Transverse colon (tissue), 4 donors: ENCODE results near the gene SCAMP4. TPM values are rescaled to one million over a fixed set of nuclear protein-coding genes. Genes with fewer than 3 reads are reported as not detected.

Experiments used
- DNase-seq: peaks from one replicate; pipeline ENCODE4 v3.0.0-alpha.2; 2019
- H3K27ac ChIP-seq, 4 donors: fragments of 200-600 bp; sonication (generic); 2 replicates each; pipeline ENCODE4 v1.5.1; 2016 to 2018; ENCODE audit warnings: inconsistent platforms in 4 of 4
- H3K27me3 ChIP-seq: fragments of 200-600 bp; sonication (generic); 2 replicates; pipeline ENCODE4 v1.5.1; 2017; ENCODE audit warnings: inconsistent platforms
- H3K36me3 ChIP-seq, 4 donors: fragments of 200-600 bp; sonication (generic); 2 replicates each; pipeline ENCODE4 v1.5.1; 2017 to 2019; ENCODE audit warnings: inconsistent platforms in 4 of 4
- H3K4me1 ChIP-seq, 4 donors: fragments of 200-600 bp; sonication (generic); 2 replicates each; pipeline ENCODE4 v1.5.1; 2017 to 2020; ENCODE audit warnings: inconsistent platforms in 4 of 4
- H3K4me3 ChIP-seq, 4 donors: fragments of 200-600 bp; sonication (generic); 1 replicate in 1 of 4; 2 replicates in 3 of 4; pipeline versions ENCODE4 v1.5.1 to v1.6.1; 2017 to 2019; ENCODE audit warnings: inconsistent platforms in 4 of 4
- H3K9me3 ChIP-seq, 2 donors: fragments of 200-600 bp; sonication (generic); 2 replicates each; pipeline ENCODE4 v1.5.1; 2017 to 2019; ENCODE audit warnings: inconsistent platforms in 2 of 2
- EP300 ChIP-seq: sonication (generic); formaldehyde crosslinking; IDR thresholded peaks from one replicate; pipeline ENCODE4 v1.6.1; 2017; ENCODE audit warnings: antibody characterized with exemption, low read depth
- POLR2A ChIP-seq: fragments of 450-650 bp; IDR thresholded peaks from one replicate; pipeline ENCODE4 v1.6.1; 2016; ENCODE audit warnings: antibody characterized with exemption, mild to moderate bottlenecking, moderate library complexity
- POLR2AphosphoS5 ChIP-seq, 3 donors: sonication (generic); formaldehyde crosslinking; IDR thresholded peaks; one replicate each; pipeline ENCODE4 v1.6.1; 2016; ENCODE audit warnings: antibody characterized with exemption in 3 of 3
- WGBS, 2 donors: methylation state at CpG; one replicate each; pipeline ENCODE4 v1.1.5; 2018; ENCODE audit warnings: low coverage in 1 of 2; 5-methylcytosine and 5-hydroxymethylcytosine counted together
- in situ Hi-C, 4 donors: fragments of 200-750 bp; cut with MboI; loops; one replicate each; pipeline versions ENCODE4 v1.15.0 to v1.15.1; 2017; ENCODE audit warnings: low sequenced_read_pairs in 3 of 4, low pct_ligation_motif_present in 1 of 4, low pct_unique_long_range_greater_than_20kb in 1 of 4
- intact Hi-C: fragments of 100-400 bp; cut with DNase I; formaldehyde crosslinking; loops from one replicate; pipeline ENCODE4 v1.15.1; 2023; ENCODE audit warnings: low total_unique reads
- total RNA-seq, 4 donors: library from RNA; depleted of rRNA; stranded (reverse); fragments of >200 nt; gene quantifications; one replicate each; pipeline ENCODE4 v1.1.0, GENCODE V29; 2016
- TF ChIP-seq, protein P1 (sequence below), 5 experiments: fragments of 200-600 bp in 3 of 5; fragments of 450-650 bp in 2 of 5; sonication (generic) in 3 of 5; IDR thresholded peaks; 1 replicate in 2 of 5; 2 replicates in 3 of 5; pipeline ENCODE4 v1.5.1; 2016 to 2017; ENCODE audit warnings: antibody characterized with exemption in 5 of 5, inconsistent platforms in 3 of 5, mild to moderate bottlenecking in 2 of 5, moderate library complexity in 1 of 5

The SCAMP4 gene
- total RNA-seq, 4 donors from 2014 or later: 25.1 to 119 (median 86.6) TPM

- Histone ChIP-seq H3K4me1 (peaks cover 0 to 5% (median 0%) of the 10 kb centered on the region in 4 donors), H3K9me3 (no peaks in the 10 kb centered on the region), H3K36me3 (no peaks in the 10 kb centered on the region), H3K27me3 (no peaks in the 10 kb centered on the region), H3K4me3 (no peak overlapping the region), H3K27ac (peak overlapping the region in 2 of 4 donors; percentile 12 to 57)
- in situ Hi-C loops: no loop called here
- DNase-seq: peak; percentile 31
- WGBS, 2 donors: 79 to 91% methylated on average over 4 to 28 of the region's 28 CpGs
- intact Hi-C loops: no loop called here
- TF ChIP-seq POLR2A (no peak), POLR2AphosphoS5 (IDR thresholded peaks at IDR 0.05) (no peak)
Measured at GRCh38 chr19:1956868-1957492, 51.8 kb downstream of the SCAMP4 start.

GRCh38 chr19:1957562-1958248 is 52.5 kb downstream of the SCAMP4 start:
- in situ Hi-C loops (no loop called here), intact Hi-C loops (no loop called here)
- TF ChIP-seq, protein P1, sequence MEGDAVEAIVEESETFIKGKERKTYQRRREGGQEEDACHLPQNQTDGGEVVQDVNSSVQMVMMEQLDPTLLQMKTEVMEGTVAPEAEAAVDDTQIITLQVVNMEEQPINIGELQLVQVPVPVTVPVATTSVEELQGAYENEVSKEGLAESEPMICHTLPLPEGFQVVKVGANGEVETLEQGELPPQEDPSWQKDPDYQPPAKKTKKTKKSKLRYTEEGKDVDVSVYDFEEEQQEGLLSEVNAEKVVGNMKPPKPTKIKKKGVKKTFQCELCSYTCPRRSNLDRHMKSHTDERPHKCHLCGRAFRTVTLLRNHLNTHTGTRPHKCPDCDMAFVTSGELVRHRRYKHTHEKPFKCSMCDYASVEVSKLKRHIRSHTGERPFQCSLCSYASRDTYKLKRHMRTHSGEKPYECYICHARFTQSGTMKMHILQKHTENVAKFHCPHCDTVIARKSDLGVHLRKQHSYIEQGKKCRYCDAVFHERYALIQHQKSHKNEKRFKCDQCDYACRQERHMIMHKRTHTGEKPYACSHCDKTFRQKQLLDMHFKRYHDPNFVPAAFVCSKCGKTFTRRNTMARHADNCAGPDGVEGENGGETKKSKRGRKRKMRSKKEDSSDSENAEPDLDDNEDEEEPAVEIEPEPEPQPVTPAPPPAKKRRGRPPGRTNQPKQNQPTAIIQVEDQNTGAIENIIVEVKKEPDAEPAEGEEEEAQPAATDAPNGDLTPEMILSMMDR (IDR thresholded peaks at IDR 0.05): no peak
- TF ChIP-seq POLR2A: no peak
- TF ChIP-seq EP300: no peak
- TF ChIP-seq POLR2AphosphoS5 (IDR thresholded peaks at IDR 0.05): no peak

DNA sequence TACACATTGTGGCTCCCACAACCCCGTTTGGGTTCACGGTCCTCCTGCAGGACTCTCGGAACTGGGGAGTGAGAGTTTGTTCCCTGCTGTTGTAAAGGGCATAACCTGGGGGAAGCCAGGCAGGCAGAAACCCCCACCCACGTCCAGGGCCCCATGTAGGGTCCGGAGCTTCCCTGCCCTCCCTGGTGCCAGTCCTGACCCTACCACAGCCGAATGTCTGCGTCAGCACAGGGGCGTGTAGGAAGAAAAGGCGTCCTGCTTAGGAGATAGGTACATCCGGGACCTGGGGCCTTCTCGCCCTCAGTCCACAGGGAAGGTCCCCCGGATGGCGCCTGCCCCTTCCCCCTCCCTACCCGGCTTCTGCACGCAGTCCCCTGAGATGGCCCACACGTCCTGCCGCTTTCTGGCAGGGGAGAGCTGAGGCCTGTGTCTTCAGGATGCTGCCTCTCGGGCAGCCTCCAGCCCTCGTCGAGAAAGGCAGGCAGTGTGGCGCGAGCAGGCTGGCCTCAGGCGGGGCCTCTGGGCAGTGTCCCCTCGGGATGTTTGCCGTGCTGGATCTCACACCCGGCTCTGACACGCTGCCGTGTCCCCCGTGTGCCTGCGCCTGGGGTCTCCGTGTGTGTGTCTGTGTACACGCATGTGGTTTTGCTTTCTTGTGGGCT is 54.9 kb downstream of the SCAMP4 start:
- intact Hi-C loops: no loop called here

More at GRCh38 chr19:1957562-1958248, 52.5 kb downstream of the SCAMP4 start:
- DNase-seq: no peak
- Histone ChIP-seq H3K27me3 (no peaks in the 10 kb centered on the region), H3K36me3 (no peaks in the 10 kb centered on the region), H3K27ac (peak overlapping the region in 2 of 4 donors; percentile 18 to 57), H3K4me3 (no peak overlapping the region), H3K9me3 (no peaks in the 10 kb centered on the region), H3K4me1 (peaks cover 0 to 5% (median 0%) of the 10 kb centered on the region in 4 donors)
- 80% methylated on average over 27 of the region's 40 CpGs; no CpG with 5 or more reads in 1 of the 2 donors for WGBS, 2 donors

DNA sequence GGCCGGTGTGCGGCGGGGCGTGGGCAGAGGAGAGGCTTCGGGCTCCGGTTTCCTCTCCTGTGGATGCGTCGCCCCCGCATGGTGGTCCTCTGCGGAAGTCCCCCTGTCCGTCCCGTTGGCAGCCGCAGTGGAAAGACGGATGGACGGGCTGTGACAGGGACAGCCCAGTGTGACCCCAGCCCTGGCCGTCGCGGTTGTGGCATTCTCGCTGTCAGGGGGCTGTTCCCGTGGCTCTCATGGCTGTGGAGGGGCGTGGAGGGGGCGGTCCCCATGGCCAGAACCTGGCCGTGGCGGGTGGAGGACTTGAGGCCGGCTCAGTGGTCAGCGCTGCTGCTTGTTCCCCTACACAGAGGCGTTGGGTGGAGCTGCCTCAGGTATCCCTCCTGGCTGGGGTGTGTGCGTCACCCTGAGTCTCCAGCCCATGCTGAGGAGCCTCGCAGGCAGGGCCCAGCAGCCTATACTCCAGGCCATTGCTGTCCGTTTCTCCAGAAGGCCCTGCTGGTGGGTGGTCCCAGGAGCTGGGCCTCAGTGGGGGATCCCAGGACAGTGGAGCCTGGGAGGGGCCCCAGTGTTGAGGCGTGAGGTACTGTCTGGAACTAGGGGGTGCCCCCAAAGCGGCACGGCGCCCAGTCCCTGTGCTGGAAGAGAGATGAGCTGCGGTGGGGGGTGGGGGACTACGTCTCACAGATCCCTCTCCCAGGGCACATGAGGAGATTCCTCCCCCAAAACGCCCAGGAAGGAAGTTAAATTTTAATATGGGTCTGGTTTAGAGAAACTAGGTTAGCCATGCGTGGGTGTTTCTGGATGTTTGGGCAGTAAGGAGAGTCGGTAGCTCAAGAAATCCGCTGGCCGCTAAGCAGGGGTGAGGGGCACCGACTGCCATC is 56.0 kb downstream of the SCAMP4 start:
- no peak overlapping the region for H3K27ac ChIP-seq
- in situ Hi-C loops (no loop called here), intact Hi-C loops (no loop called here)
- H3K4me3 ChIP-seq: no peak overlapping the region
- no peaks in the 10 kb centered on the region for H3K27me3 ChIP-seq
- H3K9me3 ChIP-seq: no peaks in the 10 kb centered on the region
- 88% methylated on average over 38 of the region's 42 CpGs; no CpG with 5 or more reads in 1 of the 2 donors for WGBS, 2 donors
- no peaks in the 10 kb centered on the region for H3K36me3 ChIP-seq
- no peak for DNase-seq
- peaks cover 0 to 5% (median 0%) of the 10 kb centered on the region in 4 donors for H3K4me1 ChIP-seq
- TF ChIP-seq, protein P1 (IDR thresholded peaks at IDR 0.05): no peak
- no peak for TF ChIP-seq POLR2AphosphoS5 (IDR thresholded peaks at IDR 0.05)
- TF ChIP-seq POLR2A: no peak
- TF ChIP-seq EP300: no peak

More for the DNA sequence above, 54.9 kb downstream of the SCAMP4 start:
- Histone ChIP-seq H3K4me3 (no peak overlapping the region), H3K27ac (no peak overlapping the region), H3K36me3 (no peaks in the 10 kb centered on the region), H3K4me1 (peaks cover 0 to 5% (median 0%) of the 10 kb centered on the region in 4 donors), H3K27me3 (no peaks in the 10 kb centered on the region), H3K9me3 (no peaks in the 10 kb centered on the region)
- TF ChIP-seq, protein P1 (IDR thresholded peaks at IDR 0.05): no peak
- no peak for TF ChIP-seq POLR2AphosphoS5 (IDR thresholded peaks at IDR 0.05)
- no peak for TF ChIP-seq EP300
- no peak for TF ChIP-seq POLR2A
- in situ Hi-C loops: no loop called here
- WGBS, 2 donors: 94% methylated on average over 30 of the region's 32 CpGs; no CpG with 5 or more reads in 1 of the 2 donors
- no peak for DNase-seq
